C1 segment of cervical spinal cord (tissue), 14 donors: ENCODE results near the gene CDX2.
"Not testable (repeated sequence)": the region's sequence is repeated elsewhere in the genome, so short reads cannot be mapped to it uniquely, and the experiment has no call there.

Experiments
- DNase-seq, 14 donors: peaks; one replicate each; lab custom pipeline; 2025; lab: John Stamatoyannopoulos, UW

CDX2 gene, protein sequence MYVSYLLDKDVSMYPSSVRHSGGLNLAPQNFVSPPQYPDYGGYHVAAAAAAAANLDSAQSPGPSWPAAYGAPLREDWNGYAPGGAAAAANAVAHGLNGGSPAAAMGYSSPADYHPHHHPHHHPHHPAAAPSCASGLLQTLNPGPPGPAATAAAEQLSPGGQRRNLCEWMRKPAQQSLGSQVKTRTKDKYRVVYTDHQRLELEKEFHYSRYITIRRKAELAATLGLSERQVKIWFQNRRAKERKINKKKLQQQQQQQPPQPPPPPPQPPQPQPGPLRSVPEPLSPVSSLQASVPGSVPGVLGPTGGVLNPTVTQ

GRCh38 chr13:27969082-27969865 is at the start of gene CDX2:
CDX2 (minus strand) TSS chr13:27969315; CDS start chr13:27969006, 309 bp downstream.
- no peak for DNase-seq

GRCh38 chr13:28014301-28014700 is 45.2 kb upstream of the CDX2 start:
- DNase-seq: no peak

DNA sequence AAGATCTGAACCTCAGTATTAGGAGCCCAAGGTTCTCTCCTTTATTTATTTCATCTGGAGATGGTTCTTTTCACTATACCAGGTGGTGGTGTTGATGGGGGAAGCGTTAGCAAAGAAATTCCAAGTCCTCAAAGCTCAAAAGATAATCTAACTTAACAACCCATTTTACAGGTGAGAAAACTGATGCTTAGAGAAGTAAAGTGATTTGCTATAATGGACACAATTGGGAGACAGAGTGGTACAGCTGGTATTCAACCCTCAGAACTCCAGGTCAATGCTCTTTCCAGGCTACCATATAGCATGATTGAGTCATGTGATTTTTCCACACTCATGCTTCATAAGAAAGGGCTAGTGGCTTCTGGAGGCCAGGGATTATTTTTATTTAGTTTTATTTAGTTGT is 44.4 kb upstream of the CDX2 start:
- no peak for DNase-seq

- DNase-seq: no peak
These were observed 43.8 kb upstream of the CDX2 start for GRCh38 chr13:28012896-28013295.

GRCh38 chr13:28012383-28012782 is 43.3 kb upstream of the CDX2 start:
- no peak for DNase-seq

- DNase-seq: no peak
These were observed 40.9 kb upstream of the CDX2 start for GRCh38 chr13:28010046-28010445.

DNA sequence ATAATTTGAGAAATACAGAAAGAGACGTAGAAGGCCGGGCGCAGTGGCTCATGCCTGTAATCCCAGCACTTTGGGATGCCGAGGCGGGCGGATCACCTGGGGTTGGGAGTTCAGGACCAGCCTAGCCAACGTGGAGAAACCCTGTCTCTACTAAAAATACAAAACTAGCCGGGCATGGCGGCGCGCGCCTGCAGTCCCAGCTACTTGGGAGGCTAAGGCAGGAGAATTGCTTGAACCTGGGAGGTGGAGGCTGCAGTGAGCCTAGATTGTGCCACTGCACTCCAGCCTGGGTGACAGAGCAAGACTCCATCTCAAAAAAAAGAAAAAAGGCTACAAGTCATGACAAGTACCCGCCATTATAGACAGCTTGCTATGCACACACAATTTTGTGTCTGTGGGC is 35.9 kb upstream of the CDX2 start:
- not testable (repeated sequence) for DNase-seq

GRCh38 chr13:28002886-28003698 is 34.0 kb upstream of the CDX2 start:
- DNase-seq: no peak

DNA sequence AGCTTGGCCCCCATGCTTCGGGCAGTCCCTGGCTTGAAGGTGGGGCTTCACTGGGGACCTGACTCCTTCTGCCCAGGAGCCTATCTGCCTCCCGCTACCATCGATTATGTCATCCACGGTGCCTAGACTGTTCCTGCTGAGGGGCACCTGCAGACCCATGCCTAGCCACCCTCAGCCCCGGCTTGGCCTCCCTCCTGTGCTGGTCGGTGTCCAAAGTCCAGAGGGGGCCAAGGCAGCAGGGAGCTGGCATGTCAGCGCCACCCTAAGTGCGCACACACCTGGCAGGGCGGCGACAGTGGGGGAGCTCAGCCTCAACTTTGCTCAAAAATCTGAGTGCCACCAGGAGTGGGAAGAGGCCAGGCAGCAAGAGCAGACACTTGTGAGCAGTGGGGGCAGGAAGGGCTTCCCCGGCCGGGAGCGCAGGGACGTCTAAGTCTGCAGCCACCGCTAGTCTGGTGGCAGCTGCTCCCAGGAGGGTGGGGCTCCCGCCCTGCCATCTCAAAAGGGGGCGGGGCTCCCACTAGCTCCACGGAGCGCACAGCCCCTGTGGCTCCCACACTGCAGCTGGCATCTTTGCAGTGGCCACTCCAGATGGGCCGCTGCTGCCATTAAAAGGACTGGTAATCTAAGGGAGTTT is 32.8 kb upstream of the CDX2 start:
- DNase-seq: no peak

- DNase-seq: peak in 1 of 14 donors; percentile 40
These were observed 31.9 kb upstream of the CDX2 start for GRCh38 chr13:28001049-28001448.

- peak in 1 of 14 donors; percentile 50 for DNase-seq
These were observed 31.5 kb upstream of the CDX2 start for GRCh38 chr13:28000567-28000966.

GRCh38 chr13:27997904-27998522 is 28.9 kb upstream of the CDX2 start:
- DNase-seq: no peak

GRCh38 chr13:27991881-27992280 is 22.8 kb upstream of the CDX2 start:
- no peak for DNase-seq

- DNase-seq: no peak
These were observed 19.4 kb upstream of the CDX2 start, which contains the start of gene URAD for GRCh38 chr13:27988520-27988919. URAD (minus strand) TSS chr13:27988693; CDS start chr13:27988637, 56 bp downstream.

DNA sequence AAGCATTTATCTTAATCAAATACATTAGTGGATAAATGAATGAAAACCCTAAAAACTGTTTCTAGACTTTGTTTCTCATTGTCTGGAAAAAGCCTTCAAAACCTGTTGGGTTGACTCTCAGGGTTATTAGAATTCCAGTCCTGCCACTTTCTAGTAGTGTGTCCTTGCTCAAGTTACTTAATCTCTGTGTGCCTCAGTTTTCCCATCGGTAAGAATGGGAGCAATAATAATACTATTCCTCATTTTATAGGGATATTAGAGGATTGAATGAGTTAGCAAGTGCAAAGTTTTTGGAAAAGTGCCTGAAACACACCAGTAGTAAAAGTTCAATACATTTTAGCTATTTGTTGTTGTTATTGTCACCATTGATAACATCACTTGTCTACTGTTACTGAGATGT is 16.5 kb upstream of the CDX2 start:
- DNase-seq: no peak

DNA sequence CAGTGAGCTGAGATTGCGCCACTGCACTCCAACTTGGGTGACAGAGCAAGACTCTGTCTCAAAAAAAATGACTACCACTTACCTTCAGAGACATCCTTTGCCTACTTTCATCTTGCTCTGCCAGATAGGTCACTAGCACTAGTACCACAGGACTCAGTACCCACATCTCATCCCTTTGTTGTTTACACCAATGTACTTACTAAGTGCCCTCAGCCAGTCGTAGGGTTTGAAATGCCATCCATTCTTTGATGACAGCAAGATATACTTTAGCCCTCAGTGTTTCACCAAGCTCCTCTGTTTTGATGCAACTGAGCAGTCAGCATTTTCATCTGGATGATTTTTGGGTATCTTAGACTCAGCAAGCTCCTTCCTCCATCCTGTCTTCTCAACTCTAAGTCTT is 13.2 kb upstream of the CDX2 start:
- no peak for DNase-seq

- no peak for DNase-seq
These were observed 12.0 kb upstream of the CDX2 start for GRCh38 chr13:27981006-27981708.

GRCh38 chr13:27980280-27980998 is 11.3 kb upstream of the CDX2 start:
- DNase-seq: no peak

DNA sequence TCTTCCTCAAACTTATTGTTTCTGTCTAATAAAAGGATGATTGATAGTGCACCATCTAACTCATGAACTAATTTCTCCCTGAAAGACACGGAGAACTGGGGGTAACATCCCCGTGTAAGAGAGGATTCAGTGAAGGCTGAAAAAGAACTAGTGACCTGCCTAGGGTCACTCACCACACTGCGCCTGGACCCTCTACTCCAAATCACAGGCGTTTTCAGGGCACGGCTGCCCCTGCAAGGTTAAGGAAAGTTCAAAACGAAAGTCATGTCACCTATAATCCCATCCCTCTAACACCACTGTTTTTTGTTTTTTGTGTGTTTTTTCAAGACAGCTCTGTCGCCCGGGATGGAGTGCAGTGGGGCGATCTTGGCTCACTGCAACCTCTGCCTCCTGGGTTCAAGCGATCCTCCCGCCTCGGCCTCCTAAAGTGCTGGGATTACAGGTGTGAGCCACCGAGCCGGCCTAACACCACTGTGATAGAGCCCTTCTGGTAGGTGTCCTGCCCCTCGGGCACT is 10.7 kb upstream of the CDX2 start:
- no peak for DNase-seq
